Endodermal cell (in vitro differentiated cells): Measurements from ENCODE around the gene SPARC. TPM values are rescaled to one million over a fixed set of nuclear protein-coding genes. Genes with fewer than 3 reads are reported as not detected.
"Not testable (repeated sequence)": the region's sequence is repeated elsewhere in the genome, so short reads cannot be mapped to it uniquely, and the experiment has no call there.

ENCODE experiments used
- DNase-seq: peaks from one replicate; pipeline ENCODE4 v3.0.0-alpha.2; 2017
- H3K27ac ChIP-seq: 2 replicates; pipeline ENCODE4 v1.5.1; 2013; ENCODE audit warnings: mild to moderate bottlenecking, low read depth, low read length, moderate library complexity
- H3K27me3 ChIP-seq: 2 replicates; pipeline ENCODE4 v1.6.1; 2013; ENCODE audit warnings: mild to moderate bottlenecking, low read length, moderate library complexity; ENCODE audit not compliant: insufficient read depth, control insufficient read depth, poor library complexity, severe bottlenecking
- H3K36me3 ChIP-seq: 2 replicates; pipeline ENCODE4 v1.7.0; 2013; ENCODE audit warnings: mild to moderate bottlenecking, low read length, moderate library complexity; ENCODE audit not compliant: control insufficient read depth, insufficient read depth
- H3K4me1 ChIP-seq: one replicate; pipeline ENCODE4 v1.7.0; 2013; ENCODE audit warnings: low read length; ENCODE audit not compliant: control insufficient read depth, insufficient read depth
- H3K4me3 ChIP-seq: 2 replicates; pipeline ENCODE4 v1.5.1; 2013; ENCODE audit warnings: mild to moderate bottlenecking, low read length, moderate library complexity
- H3K9ac ChIP-seq: 2 replicates; pipeline ENCODE4 v1.6.1; 2013; ENCODE audit warnings: mild to moderate bottlenecking, low read length, moderate library complexity; ENCODE audit not compliant: poor library complexity, severe bottlenecking; ENCODE audit errors: extremely low read depth
- H3K9me3 ChIP-seq: 2 replicates; pipeline ENCODE4 v1.6.1; 2013; ENCODE audit warnings: mild to moderate bottlenecking, low read length, moderate library complexity; ENCODE audit not compliant: control insufficient read depth
- H3K27ac Mint-ChIP-seq: 2 replicates; pipeline ENCODE4 v1.8.0; 2020; ENCODE audit warnings: mixed read lengths
- H3K27me3 Mint-ChIP-seq: 2 replicates; pipeline ENCODE4 v1.8.0; 2021; ENCODE audit warnings: mild to moderate bottlenecking, mixed read lengths; ENCODE audit not compliant: insufficient read depth
- H3K36me3 Mint-ChIP-seq: 2 replicates; pipeline ENCODE4 v1.8.0; 2020; ENCODE audit warnings: low read depth, mixed read lengths
- H3K4me1 Mint-ChIP-seq: 2 replicates; pipeline ENCODE4 v1.8.0; 2020; ENCODE audit warnings: mixed read lengths
- H3K4me3 Mint-ChIP-seq: 2 replicates; pipeline ENCODE4 v1.8.0; 2020; ENCODE audit warnings: mild to moderate bottlenecking, moderate library complexity, mixed read lengths
- H3K9me3 Mint-ChIP-seq: 2 replicates; pipeline ENCODE4 v1.8.0; 2020; ENCODE audit warnings: mild to moderate bottlenecking, mixed read lengths
- CTCF ChIP-seq: fragments of 200-600 bp; sonication (generic); conservative IDR thresholded peaks from 2 replicates; pipeline ENCODE4 v1.5.0; 2021; ENCODE audit warnings: antibody characterized with exemption, mild to moderate bottlenecking
- WGBS, 2 experiments: methylation state at CpG; one replicate each; pipeline versions ENCODE4 v1.1.5 to v1.1.7; 2013; ENCODE audit warnings: missing lambda C conversion rate in 2 of 2, mixed read lengths in 1 of 2; ENCODE audit not compliant: insufficient coverage in 1 of 2, insufficient read length in 1 of 2; 5-methylcytosine and 5-hydroxymethylcytosine counted together
- total RNA-seq, 2 donors: library from RNA; stranded (reverse); fragmentation: NEBNext Ultra II Directional in 1 of 2; extraction: Animal tissue kit (Norgen Biotek cat#: 25700) in 1 of 2; gene quantifications; 2 replicates in 1 of 2; 3 replicates in 1 of 2; pipeline ENCODE4 v1.2.1, GENCODE V29; 2021

Gene SPARC
- total RNA-seq, 2 donors from 2014 or later = 523 to 643 TPM

GRCh38 chr5:151700820-151701219, 14.1 kb upstream of the SPARC start:
- H3K4me1 Mint-ChIP-seq = peaks cover 26% of the 10 kb centered on the region
- no peak overlapping the region for H3K9ac ChIP-seq
- no peaks in the 10 kb centered on the region for H3K9me3 ChIP-seq
- H3K27ac ChIP-seq = no peak overlapping the region
- H3K4me3 ChIP-seq = no peak overlapping the region
- no peak for TF ChIP-seq CTCF
- H3K27me3 Mint-ChIP-seq = no peaks in the 10 kb centered on the region
- no peaks in the 10 kb centered on the region for H3K36me3 Mint-ChIP-seq
- DNase-seq = no peak
- no peaks in the 10 kb centered on the region for H3K36me3 ChIP-seq
- no peaks in the 10 kb centered on the region for H3K9me3 Mint-ChIP-seq
- no peak overlapping the region for H3K4me3 Mint-ChIP-seq
- no peak overlapping the region for H3K27ac Mint-ChIP-seq
- H3K4me1 ChIP-seq = peaks cover 19% of the 10 kb centered on the region
- H3K27me3 ChIP-seq = no peaks in the 10 kb centered on the region

- Histone ChIP-seq H3K4me1 (peaks cover 19% of the 10 kb centered on the region), H3K9me3 (no peaks in the 10 kb centered on the region), H3K9ac (no peak overlapping the region), H3K4me3 (no peak overlapping the region), H3K27ac (no peak overlapping the region), H3K36me3 (no peaks in the 10 kb centered on the region), H3K27me3 (no peaks in the 10 kb centered on the region)
- Mint-ChIP-seq H3K27me3 (no peaks in the 10 kb centered on the region), H3K4me1 (peaks cover 31% of the 10 kb centered on the region), H3K36me3 (no peaks in the 10 kb centered on the region), H3K4me3 (no peak overlapping the region), H3K27ac (no peak overlapping the region), H3K9me3 (no peaks in the 10 kb centered on the region)
- no peak for TF ChIP-seq CTCF
- DNase-seq = no peak
- WGBS, 2 experiments = 86 to 89% methylated on average over 2 of the region's 2 CpGs
These were observed 13.6 kb upstream of the SPARC start for GRCh38 chr5:151700296-151700695.

- H3K4me3 Mint-ChIP-seq = peak overlapping the region; percentile 2
- DNase-seq = peak; percentile 86
These were observed 12.6 kb upstream of the SPARC start for GRCh38 chr5:151699071-151699901.

GRCh38 chr5:151698081-151698480, 11.4 kb upstream of the SPARC start:
- peaks cover 25% of the 10 kb centered on the region for H3K4me1 ChIP-seq

More at GRCh38 chr5:151699071-151699901, 12.6 kb upstream of the SPARC start:
- no peak overlapping the region for H3K4me3 ChIP-seq
- WGBS, 2 experiments = 61 to 72% methylated on average over 10 to 13 of the region's 13 CpGs
- no peaks in the 10 kb centered on the region for H3K27me3 ChIP-seq
- H3K27me3 Mint-ChIP-seq = no peaks in the 10 kb centered on the region
- peak overlapping the region; percentile 60 for H3K9ac ChIP-seq
- TF ChIP-seq CTCF = no peak
- no peaks in the 10 kb centered on the region for H3K36me3 Mint-ChIP-seq
- peak overlapping the region; percentile 92 for H3K27ac ChIP-seq
- H3K36me3 ChIP-seq = no peaks in the 10 kb centered on the region
- peaks cover 19% of the 10 kb centered on the region for H3K4me1 ChIP-seq
- no peaks in the 10 kb centered on the region for H3K9me3 Mint-ChIP-seq
- no peaks in the 10 kb centered on the region for H3K9me3 ChIP-seq
- peaks cover 34% of the 10 kb centered on the region for H3K4me1 Mint-ChIP-seq
- peak overlapping the region; percentile 83 for H3K27ac Mint-ChIP-seq

More at GRCh38 chr5:151698081-151698480, 11.4 kb upstream of the SPARC start:
- H3K4me1 Mint-ChIP-seq = peaks cover 32% of the 10 kb centered on the region
- not testable (repeated sequence) for H3K36me3 Mint-ChIP-seq, H3K27ac Mint-ChIP-seq, H3K27me3 ChIP-seq, H3K27me3 Mint-ChIP-seq, H3K4me3 Mint-ChIP-seq, H3K9ac ChIP-seq, DNase-seq, H3K27ac ChIP-seq, H3K9me3 ChIP-seq, H3K9me3 Mint-ChIP-seq, H3K4me3 ChIP-seq, H3K36me3 ChIP-seq
- 100% methylated on average over 4 of the region's 4 CpGs; no CpG with 5 or more reads in 1 of the 2 experiments for WGBS, 2 experiments
